PC-9 (cell line): ENCODE data around the gene LYG1. TPM values are rescaled to one million over a fixed set of nuclear protein-coding genes. Genes with fewer than 3 reads are reported as not detected.

Experiments
- BruUV-seq: library from RNA; stranded (reverse); fragments of 400-500 nt; replicated peaks from 2 replicates; lab custom pipeline; 2021; lab: Mats Ljungman, UMichigan
- CTCF ChIA-PET: fragments of 300-600 bp; sonication (Branson Sonifier 250); formaldehyde crosslinking; loops from one replicate; lab custom pipeline; 2022; ENCODE audit warnings: antibody characterized with exemption; lab: Charles Lee
- POLR2A ChIA-PET: fragments of 300-600 bp; sonication (Branson Sonifier 250); formaldehyde crosslinking; loops from one replicate; lab custom pipeline; 2022; ENCODE audit warnings: antibody characterized with exemption; ENCODE audit not compliant: unreplicated experiment; lab: Charles Lee
- DNase-seq, 2 experiments: peaks; one replicate each; pipeline versions ENCODE4 v3.0.0 to v3.0.0-alpha.2; 2015 to 2022; ENCODE audit warnings: mixed read lengths in 1 of 2
- H2AFZ ChIP-seq: fragments of 200-600 bp; sonication (generic); 2 replicates; pipeline ENCODE4 v1.8.1; 2017; ENCODE audit warnings: antibody characterized with exemption
- H3F3A ChIP-seq: fragments of 200-600 bp; sonication (generic); 2 replicates; pipeline ENCODE4 v1.8.1; 2017; ENCODE audit warnings: antibody characterized with exemption, mild to moderate bottlenecking, low read depth; ENCODE audit not compliant: insufficient read depth
- H3K27ac ChIP-seq: fragments of 200-600 bp; sonication (generic); 2 replicates; pipeline ENCODE4 v1.6.1; 2016; ENCODE audit warnings: mixed run types
- H3K27me3 ChIP-seq: fragments of 200-600 bp; sonication (generic); 2 replicates; pipeline ENCODE4 v1.6.1; 2016; ENCODE audit warnings: low read depth, mixed run types; ENCODE audit not compliant: insufficient read depth
- H3K36me3 ChIP-seq: fragments of 200-600 bp; sonication (generic); 2 replicates; pipeline ENCODE4 v1.6.1; 2016; ENCODE audit warnings: low read depth, mixed run types
- H3K4me1 ChIP-seq: fragments of 200-600 bp; sonication (generic); replicated peaks from 2 replicates; pipeline ENCODE4 v1.6.1; 2016; ENCODE audit warnings: mixed run types; ENCODE audit not compliant: insufficient read depth
- H3K4me2 ChIP-seq: fragments of 200-600 bp; sonication (generic); 2 replicates; pipeline ENCODE4 v1.6.1; 2017; ENCODE audit warnings: mixed run types
- H3K4me3 ChIP-seq: fragments of 200-600 bp; sonication (generic); 2 replicates; pipeline ENCODE4 v1.6.1; 2016; ENCODE audit warnings: mixed run types
- H3K79me2 ChIP-seq: fragments of 200-600 bp; sonication (generic); 2 replicates; pipeline ENCODE4 v1.6.1; 2017; ENCODE audit warnings: low read depth, mixed run types
- H3K9me2 ChIP-seq: fragments of 200-600 bp; sonication (generic); 2 replicates; pipeline ENCODE4 v1.8.1; 2017; ENCODE audit warnings: mild to moderate bottlenecking; ENCODE audit not compliant: insufficient read depth
- H3K9me3 ChIP-seq: fragments of 200-600 bp; sonication (generic); 2 replicates; pipeline ENCODE4 v1.8.1; 2016; ENCODE audit warnings: low read depth; ENCODE audit not compliant: insufficient read depth
- H4K20me1 ChIP-seq: fragments of 200-600 bp; sonication (generic); 2 replicates; pipeline ENCODE4 v1.8.1; 2017; ENCODE audit not compliant: insufficient read depth
- CTCF ChIP-seq: fragments of 200-600 bp; sonication (generic); conservative IDR thresholded peaks from 2 replicates; pipeline ENCODE4 v1.6.1; 2017; ENCODE audit warnings: mixed run types, antibody characterized with exemption, mild to moderate bottlenecking, moderate library complexity
- EZH2 ChIP-seq: fragments of 200-600 bp; sonication (generic); IDR thresholded peaks from 2 replicates; pipeline ENCODE4 v1.8.0; 2017; ENCODE audit warnings: antibody characterized with exemption, low read depth
- intact Hi-C: fragments of 100-400 bp; cut with micrococcal nuclease; formaldehyde crosslinking; loops from one replicate; pipeline ENCODE4 v1.10.0; 2022; ENCODE audit not compliant: unreplicated experiment
- total RNA-seq: library from RNA; stranded (reverse); gene quantifications from 2 replicates; pipeline ENCODE4 v1.2.3, GENCODE V29; 2021

The LYG1 gene
- total RNA-seq, 1 experiment from 2014 or later, result 1.5 TPM

DNA sequence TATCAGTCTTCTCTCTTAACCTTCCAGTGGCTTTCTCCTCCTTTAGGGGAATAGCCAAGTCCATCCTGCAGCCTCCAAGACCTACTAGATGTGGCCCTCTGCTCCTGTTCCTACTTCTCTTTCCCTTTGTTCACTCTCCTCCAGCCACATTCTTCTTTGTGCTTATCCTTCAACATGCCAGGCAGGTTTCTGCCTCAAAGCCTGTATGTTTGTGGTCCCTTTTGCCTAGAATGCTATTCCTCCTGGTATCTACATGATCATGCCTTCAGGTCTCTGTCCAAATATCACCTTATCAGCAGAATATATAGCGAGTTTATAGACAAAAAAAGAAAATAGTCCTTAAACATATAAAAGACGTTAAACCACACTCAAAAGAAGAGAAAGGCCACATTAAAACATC, 51.0 kb downstream of the LYG1 start:
- no peak overlapping the region for H2AFZ ChIP-seq
- DNase-seq, result no peak
- CTCF ChIA-PET, result no interaction called here
- H3K36me3 ChIP-seq, result no peaks in the 10 kb centered on the region
- no peak overlapping the region for H3K4me2 ChIP-seq
- no peaks in the 10 kb centered on the region for H4K20me1 ChIP-seq
- H3K4me1 ChIP-seq, result no peaks in the 10 kb centered on the region
- H3K27ac ChIP-seq, result no peak overlapping the region
- H3K9me2 ChIP-seq, result no peaks in the 10 kb centered on the region
- no peaks in the 10 kb centered on the region for H3K79me2 ChIP-seq
- BruUV-seq, result no TSS peak
- intact Hi-C loops, result no loop called here
- H3K9me3 ChIP-seq, result no peaks in the 10 kb centered on the region
- H3K4me3 ChIP-seq, result no peak overlapping the region
- H3F3A ChIP-seq, result no peaks in the 10 kb centered on the region
- peaks cover 11% of the 10 kb centered on the region; the same call in 1 of the 2 replicates for H3K27me3 ChIP-seq
- TF ChIP-seq CTCF (no peak), EZH2 (no peak)
- POLR2A ChIA-PET, result no interaction called here

DNA sequence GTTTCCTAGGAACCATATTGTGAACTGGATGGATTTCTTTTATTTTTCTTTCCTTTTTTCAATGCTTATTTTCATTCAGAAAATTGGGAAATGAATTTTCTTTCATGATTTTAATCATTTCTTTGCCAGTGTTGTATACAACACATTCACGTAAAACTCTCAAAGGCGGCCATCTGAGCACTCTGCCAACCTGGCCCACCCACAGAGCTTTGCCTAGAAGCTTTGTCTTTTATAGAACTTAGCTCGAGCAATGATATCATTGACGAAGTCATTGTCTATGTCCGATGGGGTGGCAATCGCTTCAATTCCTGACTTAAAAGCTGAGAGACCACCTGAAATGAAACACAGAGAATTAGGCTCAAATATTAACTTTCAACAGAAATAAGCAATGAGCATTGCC, 58.8 kb downstream of the LYG1 start:
- POLR2A ChIA-PET, result no interaction called here
- Histone ChIP-seq H3K27ac (no peak overlapping the region), H3K4me2 (no peak overlapping the region), H3K27me3 (0 out of 2 replicates have a peak, but pooled peaks cover 17% of the 10 kb centered on the region), H4K20me1 (no peaks in the 10 kb centered on the region), H3K36me3 (no peaks in the 10 kb centered on the region), H3K4me3 (no peak overlapping the region), H3F3A (no peaks in the 10 kb centered on the region), H3K79me2 (no peaks in the 10 kb centered on the region), H2AFZ (no peak overlapping the region), H3K9me2 (no peaks in the 10 kb centered on the region), H3K9me3 (no peaks in the 10 kb centered on the region), H3K4me1 (no peaks in the 10 kb centered on the region)
- intact Hi-C loops, result no loop called here
- TF ChIP-seq CTCF (no peak), EZH2 (no peak)
- CTCF ChIA-PET, result no interaction called here
- no TSS peak for BruUV-seq
- DNase-seq, result peak in 1 of 2 experiments; percentile 33

- Histone ChIP-seq H3K4me2 (no peak overlapping the region), H3K4me1 (no peaks in the 10 kb centered on the region), H3K36me3 (no peaks in the 10 kb centered on the region), H2AFZ (no peak overlapping the region), H3K4me3 (no peak overlapping the region), H3K79me2 (no peaks in the 10 kb centered on the region), H3K9me2 (no peaks in the 10 kb centered on the region), H3K27me3 (0 out of 2 replicates have a peak, but pooled peaks cover 6% of the 10 kb centered on the region), H3F3A (no peaks in the 10 kb centered on the region), H3K9me3 (no peaks in the 10 kb centered on the region), H4K20me1 (no peaks in the 10 kb centered on the region), H3K27ac (no peak overlapping the region)
- POLR2A ChIA-PET, result no interaction called here
- no peak for DNase-seq
- CTCF ChIA-PET, result no interaction called here
- intact Hi-C loops, result no loop called here
- BruUV-seq, result no TSS peak
- TF ChIP-seq EZH2 (no peak), CTCF (no peak)
Observed at GRCh38 chr2:99240431-99240830, 60.6 kb downstream of the LYG1 start.
